GM19025 (cell line): ENCODE measurements around the gene SLC25A51.
"Not testable (repeated sequence)": the region's sequence is repeated elsewhere in the genome, so short reads cannot be mapped to it uniquely, and the experiment has no call there.

Experiments
- ATAC-seq: cut with Tn5 transposase; IDR thresholded peaks from one replicate; pipeline ENCODE4 v1.9.1; 2021; ENCODE audit warnings: mild to moderate bottlenecking, low read depth, moderate library complexity; ENCODE audit not compliant: unreplicated experiment

Gene SLC25A51

DNA sequence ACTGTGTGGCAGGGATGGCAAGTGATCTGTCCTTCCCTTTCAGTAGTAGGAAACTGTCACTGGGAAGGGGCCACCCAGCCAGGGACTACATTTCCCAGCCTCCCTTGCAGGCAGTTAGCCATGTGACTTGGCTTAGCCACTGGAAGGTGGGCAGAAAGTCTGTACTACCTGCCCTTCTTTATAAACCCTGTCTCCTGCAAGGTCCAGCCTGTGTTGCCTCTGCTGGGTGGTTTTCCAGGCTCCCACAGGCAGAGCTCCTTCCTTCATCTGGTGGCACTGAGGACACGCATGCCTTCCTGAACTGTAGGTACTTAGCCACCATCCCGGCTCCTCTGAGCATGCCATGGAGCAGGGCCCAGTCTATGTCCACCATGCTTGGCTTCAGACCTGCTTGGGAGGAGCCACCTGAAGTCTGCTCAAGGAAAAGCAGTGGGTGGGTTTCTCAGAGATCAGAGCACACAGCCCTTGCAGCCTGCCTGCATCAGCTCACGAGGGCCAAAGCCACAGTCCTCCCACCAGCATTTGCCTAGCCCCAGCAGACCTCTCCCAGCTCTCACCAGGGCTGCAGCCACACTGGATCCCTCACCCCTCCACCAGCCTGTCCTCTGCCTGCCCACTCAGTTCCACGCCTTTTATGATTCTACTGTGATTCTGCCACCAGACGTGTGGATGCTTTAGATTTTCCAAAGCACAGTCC is 16.7 kb upstream of the SLC25A51 start:
- ATAC-seq: no peak

DNA sequence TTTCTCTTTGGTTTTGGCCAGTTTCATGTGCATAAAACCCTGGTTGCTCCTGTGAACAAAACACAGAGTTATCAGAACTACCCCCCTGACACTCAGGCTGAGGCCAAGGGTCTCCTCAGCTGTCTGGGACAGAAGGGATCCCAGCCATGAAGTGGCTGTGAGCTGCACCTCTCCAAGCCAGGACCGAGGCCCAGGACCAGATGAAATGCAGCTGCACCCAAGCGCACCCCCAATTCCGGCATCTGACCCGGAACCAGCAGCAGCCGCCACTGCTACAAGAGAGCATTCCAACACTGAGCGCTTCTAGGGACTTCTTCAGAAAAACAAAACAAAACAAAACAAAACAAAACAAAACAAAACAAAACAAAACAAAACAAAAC is 16.0 kb upstream of the SLC25A51 start:
- ATAC-seq: no peak

DNA sequence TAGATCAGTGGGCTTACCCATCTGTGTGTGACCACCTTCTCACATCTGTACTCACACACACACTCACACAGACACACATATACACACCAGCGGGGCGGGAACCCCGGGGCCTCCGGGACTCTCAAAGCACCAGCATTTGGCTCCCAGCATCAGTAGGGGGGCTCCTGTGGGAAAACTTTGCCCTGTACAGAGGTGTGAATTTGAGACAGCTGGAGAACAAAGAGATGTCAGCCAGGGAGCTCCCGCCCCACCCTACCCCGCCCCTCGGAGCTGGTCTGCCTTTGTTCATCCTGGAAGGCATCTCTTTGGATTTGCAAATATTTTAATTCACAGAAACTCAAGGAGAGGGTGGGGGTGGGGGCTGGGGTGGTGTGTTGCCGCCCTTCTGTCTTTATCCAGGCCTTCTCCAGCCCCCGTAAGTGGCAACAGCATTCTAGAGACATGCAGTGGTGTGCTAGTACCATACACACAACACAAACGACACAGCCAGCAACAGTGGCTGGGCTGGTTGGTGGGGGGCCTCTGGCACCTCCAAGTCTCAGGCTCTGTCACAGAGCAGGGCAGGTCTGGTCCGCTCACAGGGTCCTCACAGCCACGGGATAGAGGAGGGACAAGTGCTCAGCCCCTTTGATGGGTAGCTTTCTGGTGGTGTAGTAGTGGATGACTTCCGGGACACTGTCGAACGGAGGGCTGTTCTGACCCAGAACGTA is 15.5 kb upstream of the SLC25A51 start:
- ATAC-seq: no peak

DNA sequence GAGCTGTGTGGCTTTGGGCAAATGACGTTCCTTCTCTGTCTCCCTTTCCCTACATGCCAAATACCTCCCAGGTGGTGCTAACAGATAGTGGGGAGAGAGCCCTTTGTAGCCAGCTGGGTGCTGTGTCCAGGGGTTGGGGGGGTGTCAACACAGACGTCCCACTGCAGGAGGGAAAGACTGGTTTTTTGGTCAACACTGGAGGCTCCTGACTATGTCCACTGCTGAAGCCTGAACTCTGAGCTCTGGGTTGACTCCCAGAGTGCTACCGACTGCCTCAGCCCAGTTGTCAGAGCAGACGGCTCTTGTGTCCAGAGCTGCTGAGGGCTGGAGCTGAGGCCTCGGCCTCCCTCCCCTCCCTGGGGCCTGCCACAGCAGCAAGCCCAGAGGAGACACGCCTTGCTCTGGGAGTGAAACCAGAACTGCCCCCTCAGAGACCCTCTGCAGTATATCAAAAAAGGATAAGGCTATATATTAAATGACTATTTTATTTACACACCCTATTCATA is 14.8 kb upstream of the SLC25A51 start:
- ATAC-seq: no peak

DNA sequence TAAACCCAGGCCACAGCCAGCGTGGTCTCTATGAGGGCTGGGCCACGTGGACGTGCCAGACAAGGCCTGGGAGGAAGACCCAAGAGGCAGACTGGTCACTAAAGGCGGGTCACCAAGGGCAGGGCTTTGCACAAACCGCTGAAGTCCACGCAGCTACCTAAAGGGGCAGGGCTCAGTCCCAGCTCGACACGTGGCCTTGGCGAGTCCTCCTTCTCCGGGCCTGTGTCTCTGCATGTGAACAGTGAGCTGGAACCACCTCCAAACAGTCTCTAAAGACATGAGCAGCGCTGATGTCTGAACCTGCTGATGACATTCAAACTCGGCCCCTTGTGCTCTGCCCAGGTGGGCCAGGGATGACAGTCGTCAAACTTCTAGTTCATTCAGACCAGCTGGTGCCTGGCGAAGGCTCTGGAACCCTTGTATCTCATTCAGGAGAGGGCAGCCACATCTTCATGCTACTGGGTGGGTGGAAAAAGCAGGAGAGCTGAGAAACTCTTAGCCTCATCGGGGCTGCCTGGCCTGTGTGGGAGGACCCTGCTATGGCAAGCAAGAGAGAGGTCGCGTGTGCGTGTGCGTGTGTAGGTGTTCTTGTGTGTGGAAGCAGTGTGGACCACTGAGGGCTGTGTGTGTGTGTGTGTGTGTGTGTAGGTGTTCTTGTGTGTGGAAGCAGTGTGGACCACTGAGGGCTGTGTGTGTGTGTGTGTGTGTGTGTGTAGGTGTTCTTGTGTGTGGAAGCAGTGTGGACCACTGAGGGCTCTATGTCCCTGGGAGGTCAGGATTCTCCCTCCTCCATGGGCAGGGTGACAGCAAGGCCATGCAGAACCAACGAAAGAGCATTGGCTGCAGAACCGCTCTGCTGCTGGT is 14.1 kb upstream of the SLC25A51 start:
- ATAC-seq: no peak

DNA sequence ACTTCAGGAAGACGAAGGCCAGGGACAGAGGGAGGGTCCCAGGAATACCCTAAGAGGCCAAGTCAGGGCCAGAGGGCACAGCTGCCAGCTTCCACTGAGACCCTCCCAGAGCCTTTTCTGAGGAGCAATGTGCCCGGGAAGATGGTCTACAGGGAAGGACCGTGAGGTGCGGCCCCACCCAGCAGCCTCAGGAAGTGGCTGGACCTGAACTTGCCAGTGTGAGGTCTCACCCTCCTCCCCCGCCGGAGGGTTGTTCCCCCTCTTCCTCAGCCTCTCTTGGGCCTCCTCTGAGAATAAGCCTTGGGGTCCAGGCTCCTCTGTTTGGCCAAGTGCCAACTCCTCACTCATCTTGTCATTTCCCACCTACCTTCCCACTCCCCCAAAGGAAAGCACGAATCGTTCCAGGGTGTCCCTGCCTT is 13.4 kb upstream of the SLC25A51 start:
- no peak for ATAC-seq

DNA sequence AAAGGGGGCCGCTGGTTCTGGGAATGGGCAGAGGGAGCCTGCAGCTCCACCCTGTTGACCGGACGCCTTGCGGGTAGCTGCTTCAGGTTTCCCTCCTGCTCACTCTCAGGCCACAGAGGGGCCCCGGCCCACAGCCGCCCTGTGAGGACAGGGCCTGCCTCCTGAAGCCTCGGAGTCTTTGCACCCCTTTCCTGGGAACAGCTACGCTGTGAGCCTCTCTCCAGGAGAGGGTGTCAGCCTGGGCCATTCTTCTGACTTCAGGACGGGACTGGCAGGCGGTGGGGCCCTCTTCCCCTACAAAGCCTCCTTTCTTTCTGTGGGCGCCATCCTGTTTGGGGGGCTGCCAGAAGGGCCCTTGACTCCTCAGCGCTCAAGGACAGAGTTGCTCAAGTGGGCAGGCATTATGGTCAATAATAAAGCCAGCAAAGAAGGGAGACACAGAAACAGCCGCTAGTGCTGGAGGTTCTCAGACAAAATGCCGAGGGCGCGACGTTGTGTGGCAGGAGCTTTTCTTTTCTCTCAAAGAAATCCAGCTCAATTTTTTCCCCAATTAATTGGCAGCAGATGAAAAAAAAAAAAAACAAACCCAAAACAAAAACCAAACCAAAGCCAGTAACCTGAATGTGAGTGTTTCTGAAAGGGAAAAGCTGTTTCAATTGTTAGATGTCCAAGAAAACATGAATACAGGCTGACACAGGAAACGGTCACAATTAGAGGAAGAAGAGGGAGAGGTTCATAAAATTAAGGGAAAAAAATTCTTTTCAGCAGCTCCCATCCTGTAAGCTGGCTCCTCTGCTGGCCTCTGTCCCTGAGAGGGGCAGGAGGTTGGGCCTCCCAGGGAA is 12.8 kb upstream of the SLC25A51 start:
- no peak for ATAC-seq

DNA sequence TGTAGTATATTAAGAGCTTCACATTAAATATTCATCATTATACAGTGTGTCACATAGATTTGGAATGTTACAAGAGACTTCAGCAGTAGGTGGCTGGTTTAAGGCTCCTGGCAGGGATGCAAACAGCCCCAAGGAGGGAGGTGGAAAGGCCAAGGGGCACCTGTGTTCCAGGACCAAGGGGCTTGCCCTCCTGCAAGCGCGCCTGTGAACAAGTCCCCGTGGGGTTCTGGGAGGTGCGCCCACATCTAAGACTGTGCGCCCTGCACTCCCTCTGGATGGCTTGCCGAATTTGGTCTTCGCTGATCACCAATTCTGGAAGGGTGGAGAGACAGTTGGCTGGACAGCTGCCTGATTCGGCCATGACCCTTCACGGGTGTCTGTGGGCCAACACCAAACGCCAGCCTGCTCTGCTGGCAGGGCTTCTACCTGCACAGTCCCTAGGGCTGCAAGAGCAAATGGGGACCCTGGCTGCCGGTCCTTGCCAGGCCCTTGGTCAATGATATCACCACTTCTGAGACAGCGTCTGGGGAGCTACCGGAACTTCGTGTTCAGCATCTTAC is 12.1 kb upstream of the SLC25A51 start:
- ATAC-seq: no peak

DNA sequence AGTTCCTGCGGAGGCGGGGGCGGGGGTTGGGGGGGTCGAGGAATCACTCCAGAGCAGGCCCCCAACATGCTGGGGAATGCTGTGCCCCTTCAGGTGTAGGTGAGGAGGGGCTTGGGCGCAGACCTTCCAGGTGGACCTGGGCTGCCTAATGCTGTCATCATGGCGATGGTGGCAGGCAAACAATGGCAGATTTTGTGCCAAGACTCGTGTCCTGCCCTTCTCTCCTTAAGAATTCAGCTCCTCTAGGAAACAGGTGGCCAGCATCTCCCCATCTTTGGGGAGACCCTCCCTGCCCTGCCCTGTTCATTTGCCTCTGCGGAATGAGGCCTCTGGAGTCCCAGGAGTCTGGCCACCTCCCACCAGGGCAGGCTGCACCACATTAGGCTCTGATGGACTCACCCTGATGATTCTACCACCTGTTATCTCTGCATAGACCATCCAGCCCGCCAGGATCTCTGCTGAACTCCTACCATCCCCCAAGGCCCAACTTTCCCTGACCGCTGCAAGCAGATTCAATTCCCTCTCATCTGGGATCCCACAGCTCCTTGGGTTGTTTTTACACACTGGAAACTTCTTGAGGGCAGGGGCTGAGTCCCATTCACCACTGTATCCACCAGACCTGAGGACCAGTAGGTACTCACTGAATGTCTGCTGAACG is 10.9 kb upstream of the SLC25A51 start:
- no peak for ATAC-seq

DNA sequence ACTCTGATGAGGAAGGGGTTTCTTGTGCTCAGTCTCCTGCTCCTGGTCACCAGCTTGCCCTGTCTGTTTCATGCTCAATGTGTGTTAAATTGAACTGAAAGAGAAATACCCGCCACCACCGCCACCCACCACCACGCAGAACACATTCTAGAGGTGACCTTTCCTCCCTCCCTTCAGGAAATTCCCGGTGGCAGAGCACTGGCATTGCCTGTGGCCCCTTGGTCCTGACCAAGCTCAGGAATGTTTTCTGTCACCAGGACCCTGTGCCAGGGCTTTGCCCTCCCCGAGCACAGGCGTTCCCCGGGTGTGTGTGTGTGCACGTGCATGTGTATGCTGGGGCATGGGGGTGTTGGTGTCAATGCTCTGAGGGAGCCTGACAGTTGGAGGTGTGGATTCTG is 10.2 kb upstream of the SLC25A51 start:
- no peak for ATAC-seq

DNA sequence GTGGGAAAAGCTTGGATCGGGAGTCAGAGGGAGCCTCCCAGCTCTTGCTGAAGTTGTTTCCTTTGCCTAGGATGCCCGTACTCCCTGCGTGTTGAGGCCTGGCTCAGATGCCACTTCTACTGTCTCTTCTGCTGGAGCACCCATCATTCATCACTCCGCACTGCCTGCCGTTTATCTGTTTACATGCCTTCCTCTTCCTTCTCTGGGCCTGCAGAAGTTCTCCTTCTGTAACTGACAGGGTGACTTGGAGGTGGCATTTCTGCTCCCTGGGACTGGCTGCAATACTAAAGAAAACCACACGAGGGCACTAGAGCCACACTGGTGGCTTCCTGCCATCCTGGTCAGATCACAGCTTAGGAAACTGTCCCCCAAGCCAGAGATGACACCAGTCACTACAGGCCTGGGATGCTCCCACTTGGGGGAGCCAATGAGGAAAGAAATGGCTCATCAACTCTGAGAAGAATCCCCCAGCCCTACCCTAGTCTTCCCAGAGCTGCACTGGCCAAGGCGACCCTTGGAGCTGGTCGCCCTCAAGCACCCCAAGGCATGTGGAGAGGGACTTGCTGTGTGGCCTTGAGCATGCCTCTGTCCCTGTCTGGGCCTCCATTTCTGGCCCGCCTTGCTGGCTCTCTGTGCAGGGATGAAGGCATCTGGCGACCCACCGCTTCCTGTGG is 9.7 kb upstream of the SLC25A51 start:
- ATAC-seq: no peak

DNA sequence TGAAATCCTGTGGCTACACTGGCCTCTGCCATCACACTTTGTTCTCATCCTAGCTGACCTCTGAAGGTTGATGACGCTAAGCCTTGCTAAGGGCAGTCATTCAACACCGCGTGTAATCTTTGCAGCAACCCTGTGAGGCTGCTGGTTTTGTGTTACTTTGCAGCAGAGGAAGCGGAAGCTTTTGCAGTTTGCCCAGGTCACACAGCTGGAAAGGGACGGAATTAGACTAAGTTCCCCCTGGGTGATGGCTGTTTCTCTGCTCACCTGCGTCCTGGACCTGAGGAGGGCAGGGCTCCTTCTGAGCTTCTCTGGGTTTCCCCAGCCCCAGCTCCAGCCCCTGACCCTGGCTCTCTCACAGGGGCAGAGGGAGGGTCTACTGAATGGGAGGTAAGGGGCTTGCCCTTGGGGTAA is 7.3 kb upstream of the SLC25A51 start:
- no peak for ATAC-seq

DNA sequence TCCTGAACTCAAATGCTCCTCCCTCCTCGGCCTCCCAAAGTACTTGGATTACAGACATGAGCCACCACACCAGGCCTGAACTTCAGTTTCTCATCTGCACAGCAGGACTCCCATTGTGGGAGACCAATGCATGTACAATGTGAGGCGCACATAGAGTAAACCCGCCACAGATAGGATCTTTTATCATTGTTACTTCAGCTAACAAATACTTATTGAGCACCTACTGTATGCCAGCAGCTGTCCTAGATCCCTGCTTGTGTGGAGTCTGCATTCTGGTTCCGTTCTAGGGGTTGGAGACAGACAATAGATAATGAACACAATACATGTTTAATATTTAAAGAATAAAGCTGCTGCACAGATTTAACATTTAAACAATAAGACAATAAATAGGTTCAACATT is 6.3 kb upstream of the SLC25A51 start:
- ATAC-seq: no peak

DNA sequence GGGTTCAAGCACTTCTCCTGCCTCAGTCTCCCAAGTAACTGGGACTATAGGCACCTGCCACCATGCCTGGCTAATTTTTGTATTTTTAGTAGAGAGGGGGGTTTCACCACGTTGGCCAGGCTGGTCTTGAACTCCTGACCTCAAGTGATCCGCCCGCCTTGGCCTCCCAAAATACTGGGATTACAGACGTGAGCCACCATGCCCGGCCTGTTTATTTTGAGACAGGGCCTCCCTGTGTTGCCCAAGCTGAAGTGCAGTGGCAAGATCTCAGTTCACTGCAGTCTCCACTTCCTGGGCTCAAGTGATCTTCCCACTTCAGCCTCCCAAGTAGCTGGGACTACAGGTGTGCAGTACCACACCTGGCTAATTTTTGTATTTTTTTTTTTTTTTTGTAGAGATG is 5.9 kb upstream of the SLC25A51 start:
- ATAC-seq: not testable (repeated sequence)

DNA sequence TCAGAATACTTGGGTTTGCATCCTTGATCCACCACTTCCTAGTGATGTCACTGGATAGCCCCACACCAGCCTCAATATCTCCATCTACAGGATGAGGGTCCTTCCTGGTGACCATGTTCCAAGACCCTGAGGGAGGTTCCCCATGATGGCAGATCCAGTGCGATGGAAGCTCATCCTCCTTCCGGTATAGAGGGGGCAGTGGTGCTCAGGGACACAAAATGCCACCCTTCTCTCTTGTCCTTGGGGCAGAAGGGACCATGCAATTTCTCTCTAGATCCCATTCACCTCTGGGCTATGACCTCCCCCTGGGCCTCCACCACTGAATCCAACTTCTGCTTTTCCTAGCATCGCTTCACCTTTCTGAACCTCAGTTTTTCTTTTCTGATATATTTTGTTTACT is 5.4 kb upstream of the SLC25A51 start:
- no peak for ATAC-seq

DNA sequence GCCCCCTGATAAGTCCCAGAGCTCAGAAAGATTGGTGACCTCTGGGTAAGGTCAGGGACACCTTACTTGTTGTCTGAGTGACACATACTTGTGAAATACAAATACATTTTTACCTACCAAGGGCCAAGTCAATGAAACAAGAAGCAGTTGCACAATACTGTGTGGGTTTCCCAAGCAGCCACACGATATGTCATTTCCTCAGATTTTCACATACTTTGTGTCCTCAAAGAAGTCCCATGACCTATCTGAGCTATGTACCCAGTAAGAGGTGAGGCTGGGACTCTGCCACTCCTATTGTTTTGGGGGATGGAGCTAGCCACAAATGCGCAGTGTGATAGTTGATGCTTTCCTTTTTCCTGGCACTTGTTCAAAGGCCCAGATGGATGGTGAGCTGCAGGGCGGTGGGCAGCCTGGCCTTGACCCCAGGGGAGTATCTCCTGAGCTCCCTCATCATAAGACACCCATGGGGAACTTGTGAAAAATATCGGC is 4.8 kb upstream of the SLC25A51 start:
- ATAC-seq: no peak

DNA sequence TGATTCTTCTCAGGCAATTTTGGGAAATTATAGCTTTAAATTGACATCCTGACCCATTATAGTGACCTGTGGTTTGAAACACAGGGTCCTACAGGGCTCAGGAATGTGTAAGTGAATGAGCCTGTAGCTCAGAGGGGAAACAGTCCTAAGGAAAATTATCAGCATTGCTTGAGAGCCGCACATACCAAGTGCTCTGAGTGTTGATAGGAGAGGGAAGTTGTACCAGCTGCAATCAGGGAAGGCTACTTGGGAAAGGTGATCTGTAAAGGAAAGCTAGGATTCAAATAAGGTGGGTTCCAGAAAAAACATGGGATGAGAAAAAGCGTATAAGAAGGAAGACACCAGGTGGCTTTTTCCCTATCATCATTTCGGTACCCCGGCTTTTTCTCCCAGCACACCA is 4.4 kb upstream of the SLC25A51 start:
- ATAC-seq: no peak

DNA sequence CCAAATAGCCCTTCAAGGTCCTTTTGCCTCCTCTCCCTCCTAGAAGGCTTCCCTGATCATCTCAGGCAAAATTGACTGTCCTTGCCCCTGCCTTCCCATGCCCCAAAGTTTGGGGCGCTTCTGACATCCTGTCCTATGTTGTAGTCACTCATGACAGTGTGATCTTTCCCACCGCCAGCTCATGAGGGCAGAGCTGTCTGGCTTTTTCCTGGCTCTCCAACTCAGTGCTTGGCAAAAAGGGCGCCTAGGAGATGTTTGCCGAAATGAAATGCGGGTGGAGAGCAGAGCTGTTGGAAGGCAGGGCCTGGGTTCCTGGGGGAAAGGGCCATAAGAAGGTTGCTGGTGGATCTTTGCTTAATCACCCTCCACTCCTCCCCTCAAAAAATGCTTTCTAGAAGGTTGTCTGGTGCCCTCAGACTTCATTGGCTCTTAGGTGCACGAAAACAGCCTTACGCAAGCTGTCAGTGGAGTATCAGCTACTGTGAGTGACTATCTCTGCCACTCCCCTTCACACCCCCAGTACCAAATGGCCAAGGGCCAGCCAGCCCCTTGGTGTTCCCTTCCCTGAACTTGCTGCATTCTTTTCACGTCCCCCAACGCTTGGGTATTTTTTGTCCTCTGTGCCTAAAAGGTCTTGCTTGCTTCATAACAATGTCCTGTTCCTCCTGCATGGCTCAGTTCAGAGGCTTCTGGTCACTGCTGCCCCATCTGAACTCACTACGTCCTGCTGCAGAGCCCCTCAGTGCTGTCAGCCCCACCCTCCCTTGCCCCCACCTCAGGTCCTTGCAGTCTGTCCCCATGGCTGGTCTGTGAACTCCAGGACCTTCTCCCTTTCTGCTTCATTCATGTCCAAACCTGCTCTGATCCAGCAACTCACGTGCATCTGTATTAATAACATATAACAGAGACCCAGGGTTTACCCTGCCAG is 2.6 kb upstream of the SLC25A51 start:
- ATAC-seq: no peak
